ENCODE measurements around the gene DIAPH2.

The DIAPH2 gene

DNA sequence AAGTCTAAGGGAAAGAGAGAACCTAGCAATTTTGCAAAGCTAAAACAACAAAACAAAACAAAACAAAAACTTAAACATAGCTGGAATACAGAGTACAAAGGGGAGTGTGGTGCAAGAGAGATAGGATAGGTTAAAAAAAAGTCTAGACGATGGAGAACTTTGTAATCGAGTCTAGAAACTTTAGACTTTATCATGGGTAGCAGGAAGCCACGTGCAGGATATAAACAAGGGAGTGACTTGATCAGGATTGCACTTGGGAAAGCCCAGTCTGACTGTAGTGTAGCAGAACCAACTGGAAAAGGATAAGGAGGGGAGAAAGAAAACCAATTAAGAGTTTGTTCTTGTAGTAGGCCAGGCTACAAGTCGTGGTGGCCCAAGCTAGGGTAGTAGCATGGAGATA lies 949.2 kb downstream of the DIAPH2 start:
- DNase-seq (ENCODE audit: low read depth in 3 of 3, low spot score in 1 of 3) = no peak

DNA sequence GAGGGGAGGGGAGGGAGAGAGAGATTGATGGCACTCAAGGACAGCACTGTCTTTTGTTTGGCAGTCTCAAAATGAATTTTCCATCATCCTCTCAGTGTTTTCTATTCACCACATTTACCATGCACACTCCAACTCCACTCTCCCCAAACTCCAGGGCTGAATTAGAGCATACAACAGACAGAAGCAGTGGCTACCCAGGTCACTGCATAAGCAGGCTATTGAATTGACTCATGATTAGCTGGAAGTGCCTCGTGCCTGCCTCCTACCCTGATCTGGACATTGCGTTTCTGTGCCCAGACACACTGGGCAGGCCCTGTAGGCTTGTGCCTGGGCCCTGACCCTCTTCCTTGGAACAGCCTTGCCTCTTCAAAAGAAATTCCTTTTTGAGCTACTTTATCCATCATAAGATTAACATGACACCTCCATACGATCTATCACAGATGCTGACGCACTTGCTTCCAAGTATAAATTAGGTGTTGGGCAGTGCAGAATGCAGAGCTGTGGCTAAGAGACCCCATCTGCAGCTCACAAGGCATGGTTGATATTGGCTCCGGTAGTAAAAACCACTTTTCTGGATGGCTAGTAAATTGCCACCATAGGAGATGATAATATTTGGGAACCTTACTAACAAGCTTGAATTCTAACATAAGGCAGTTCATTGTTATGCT lies 952.0 kb downstream of the DIAPH2 start:
- no peak for DNase-seq (ENCODE audit: low read depth in 3 of 3, low spot score in 1 of 3)

DNA sequence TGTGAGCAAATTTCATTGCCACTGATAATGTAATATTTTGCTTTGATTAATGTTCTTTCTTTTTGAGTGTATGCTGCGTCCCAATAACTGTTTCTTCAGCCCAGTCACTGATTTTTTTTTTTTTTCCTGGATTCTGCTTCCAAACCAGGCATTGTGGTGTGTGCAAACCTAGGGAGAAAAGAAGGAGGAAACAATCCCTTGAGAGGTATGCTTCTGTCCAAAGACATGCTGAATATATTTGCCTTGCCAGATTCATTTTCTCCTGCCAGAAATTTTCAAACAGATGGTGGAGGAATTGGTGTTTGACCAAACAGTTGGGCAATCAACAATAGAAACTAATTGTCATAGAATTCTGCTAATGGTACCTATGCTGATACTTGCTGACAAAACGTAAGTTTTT lies 952.6 kb downstream of the DIAPH2 start:
- no peak for DNase-seq (ENCODE audit: low read depth in 3 of 3, low spot score in 1 of 3)

GRCh38 chrX:97638621-97639020 lies 954.0 kb downstream of the DIAPH2 start:
- DNase-seq (ENCODE audit: low read depth in 3 of 3, low spot score in 1 of 3) = no peak

GRCh38 chrX:97639526-97639925 lies 954.9 kb downstream of the DIAPH2 start:
- DNase-seq (ENCODE audit: low read depth in 3 of 3, low spot score in 1 of 3) = no peak

All from stimulated activated CD4-positive, alpha-beta T cell treated with anti-CD3 and anti-CD28 coated beads, TNF-alpha, amount 100 ng/mL, for 1 hour (primary cell).